PFSK-1 (cell line): ENCODE results near the gene TCEA2.

Experiments
- POLR2AphosphoS5 ChIP-seq: IDR thresholded peaks from 2 replicates; pipeline ENCODE4 v1.6.1; 2012; ENCODE audit warnings: low read depth, mild to moderate bottlenecking, control low read depth, low read length, moderate library complexity
- REST ChIP-seq, 2 experiments: IDR thresholded peaks; 2 replicates each; pipeline versions ENCODE4 v1.6.1 to v1.8.0; 2011 to 2012; ENCODE audit warnings: low read depth in 2 of 2, low read length in 2 of 2, control low read depth in 1 of 2, inconsistent platforms in 1 of 2, mild to moderate bottlenecking in 1 of 2, moderate library complexity in 1 of 2; ENCODE audit not compliant: insufficient read depth in 1 of 2
- TAF1 ChIP-seq: IDR thresholded peaks from 2 replicates; pipeline ENCODE4 v1.6.1; 2012; ENCODE audit warnings: low read length, control low read depth, borderline replicate concordance; ENCODE audit not compliant: insufficient read depth

GRCh38 chr20:64082820-64083377 lies 19.9 kb downstream of the TCEA2 start:
- TF ChIP-seq REST (IDR thresholded peaks at IDR 0.05; ENCODE audit: insufficient read depth in 1 of 2, low read depth in 2 of 2, low read length in 2 of 2) = no peak
- TF ChIP-seq POLR2AphosphoS5 = no peak
- no peak for TF ChIP-seq TAF1
